ENCODE results near the gene GTF3C2. TPM values are rescaled to one million over a fixed set of nuclear protein-coding genes. Genes with fewer than 3 reads are reported as not detected.
"Not testable (repeated sequence)": the region's sequence is repeated elsewhere in the genome, so short reads cannot be mapped to it uniquely, and the experiment has no call there.

The GTF3C2 gene
- polyA plus RNA-seq, 3 donors = 64.5 to 71.2 (median 67.7) TPM

- no peak for DNase-seq (ENCODE audit: low read depth in 3 of 3, low spot score in 2 of 3)
Observed at GRCh38 chr2:27303093-27304025, 53.2 kb downstream of the GTF3C2 start.

- not testable (repeated sequence) for DNase-seq (ENCODE audit: low read depth in 3 of 3, low spot score in 2 of 3)
Observed at GRCh38 chr2:27300606-27301005, 56.0 kb downstream of the GTF3C2 start.

GRCh38 chr2:27298391-27299080 is 58.0 kb downstream of the GTF3C2 start:
- no peak for DNase-seq (ENCODE audit: low read depth in 3 of 3, low spot score in 2 of 3)

DNA sequence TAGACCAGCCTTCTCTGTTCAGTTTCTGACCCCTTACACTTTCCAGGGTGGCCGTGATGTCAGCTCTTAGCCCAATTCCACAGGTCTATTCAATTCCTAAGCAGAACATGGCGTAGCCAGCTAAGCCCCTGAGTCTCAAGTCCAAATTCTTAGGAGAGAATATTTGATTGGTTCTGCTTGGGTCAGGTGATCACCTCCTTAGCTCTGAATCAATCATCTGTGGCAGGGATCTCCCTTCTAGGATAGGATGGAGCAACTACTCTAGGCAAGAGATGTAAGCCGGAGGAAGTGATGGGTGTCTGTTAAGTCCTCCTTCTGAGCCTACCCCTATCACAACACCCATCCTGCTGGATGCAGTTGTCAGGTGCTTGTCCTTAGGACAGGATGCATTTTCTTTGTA is 59.4 kb downstream of the GTF3C2 start:
- no peak for DNase-seq (ENCODE audit: low read depth in 3 of 3, low spot score in 2 of 3)

- no peak for DNase-seq (ENCODE audit: low read depth in 3 of 3, low spot score in 2 of 3)
Observed at GRCh38 chr2:27296481-27296880, 60.1 kb downstream of the GTF3C2 start.

GRCh38 chr2:27294928-27295327 is 61.6 kb downstream of the GTF3C2 start:
- DNase-seq (ENCODE audit: low read depth in 3 of 3, low spot score in 2 of 3) = no peak

- DNase-seq (ENCODE audit: low read depth in 3 of 3, low spot score in 2 of 3) = no peak
Observed at GRCh38 chr2:27291865-27292264, 64.7 kb downstream of the GTF3C2 start.

- DNase-seq (ENCODE audit: low read depth in 3 of 3, low spot score in 2 of 3) = no peak
Observed at GRCh38 chr2:27290549-27290948, 66.0 kb downstream of the GTF3C2 start.

GRCh38 chr2:27288610-27289009 is 68.0 kb downstream of the GTF3C2 start:
- DNase-seq (ENCODE audit: low read depth in 3 of 3, low spot score in 2 of 3) = no peak

DNA sequence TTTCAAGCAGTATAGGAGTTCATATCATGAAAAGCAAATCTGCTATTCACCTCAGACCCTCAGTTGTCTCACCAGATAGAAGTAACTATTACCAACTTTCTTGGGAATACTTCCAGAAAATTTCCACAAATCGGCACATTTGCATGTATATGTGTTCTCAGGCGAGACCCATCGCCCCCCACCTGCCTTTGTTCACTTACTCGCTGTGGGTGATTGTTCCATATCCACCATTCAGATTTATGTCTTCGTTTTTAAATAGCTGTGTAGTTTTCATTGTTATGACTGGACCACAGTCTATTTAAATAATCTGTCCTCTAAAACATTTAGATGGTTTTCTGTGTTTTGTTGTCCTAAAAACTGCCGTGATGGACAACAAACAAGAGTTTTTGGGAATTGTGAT is 71.1 kb downstream of the GTF3C2 start:
- no peak for DNase-seq (ENCODE audit: low read depth in 3 of 3, low spot score in 2 of 3)

GRCh38 chr2:27284996-27285395 is 71.6 kb downstream of the GTF3C2 start:
- DNase-seq (ENCODE audit: low read depth in 3 of 3, low spot score in 2 of 3) = no peak

GRCh38 chr2:27282892-27283291 is 73.7 kb downstream of the GTF3C2 start:
- DNase-seq (ENCODE audit: low read depth in 3 of 3, low spot score in 2 of 3) = no peak

DNA sequence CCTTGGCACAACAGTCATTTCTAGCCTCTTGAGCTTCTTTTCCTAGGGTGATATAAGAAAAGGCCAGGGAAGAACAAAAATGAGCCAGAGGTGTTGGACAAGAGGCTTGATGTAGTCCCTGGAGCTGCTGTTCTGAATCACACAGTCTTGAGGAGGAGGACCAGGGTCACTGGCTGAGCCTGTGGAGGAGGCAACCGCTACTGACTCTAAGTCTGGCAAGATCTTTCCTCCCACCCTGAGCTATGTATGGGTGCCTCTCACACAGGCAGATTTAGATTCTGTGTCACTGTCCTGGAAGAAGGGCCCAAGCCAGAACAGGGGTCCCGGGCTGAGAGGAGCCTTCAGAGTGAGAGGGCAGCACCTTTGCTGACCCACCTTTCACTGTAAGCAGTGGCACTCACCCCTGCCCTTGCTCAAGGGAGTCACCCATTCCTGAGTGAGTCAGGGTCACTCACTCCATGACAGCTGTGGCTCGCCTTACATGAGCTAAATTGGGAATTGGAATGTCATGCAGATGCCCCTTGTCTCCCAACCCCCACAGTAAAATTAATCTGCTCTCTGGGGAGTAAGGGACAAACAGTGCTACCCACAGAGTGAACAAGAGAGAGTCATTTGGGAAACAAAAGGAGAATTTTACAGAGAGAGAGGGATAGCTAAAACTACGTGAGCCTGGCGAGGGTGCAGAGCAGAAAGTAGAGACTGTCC is 74.6 kb downstream of the GTF3C2 start, which contains the start of gene TRIM54:
TSS of gene TRIM54 (plus strand) at position 575 of the 705 bp plus-strand sequence. CDS start 303 bp downstream, outside the sequence.
- DNase-seq (ENCODE audit: low read depth in 3 of 3, low spot score in 2 of 3) = no peak

DNA sequence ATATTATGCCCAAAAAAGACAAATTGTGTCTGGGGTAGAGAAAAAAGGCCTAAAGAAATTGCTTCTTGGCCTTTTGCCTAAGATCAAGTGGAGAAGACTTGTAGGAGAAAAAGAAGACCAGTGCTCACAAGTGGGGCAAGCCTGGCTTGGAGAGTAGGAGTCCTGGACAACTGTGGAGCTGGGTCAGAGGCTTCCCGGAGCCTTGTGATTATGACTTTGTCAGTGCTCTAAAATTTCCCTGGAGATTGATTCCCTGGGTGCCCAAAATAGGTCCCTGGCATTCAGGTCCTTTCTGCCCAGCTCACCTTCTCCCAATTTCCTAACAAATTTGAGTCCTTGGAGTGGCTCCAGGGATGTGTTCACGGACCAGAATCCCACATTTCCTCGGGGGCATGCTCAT is 75.1 kb downstream of the GTF3C2 start:
- DNase-seq (ENCODE audit: low read depth in 3 of 3, low spot score in 2 of 3) = no peak

- DNase-seq (ENCODE audit: low read depth in 3 of 3, low spot score in 2 of 3) = no peak
Observed at GRCh38 chr2:27280826-27281225, 75.7 kb downstream of the GTF3C2 start.

GRCh38 chr2:27278010-27278409 is 78.6 kb downstream of the GTF3C2 start:
- no peak for DNase-seq (ENCODE audit: low read depth in 3 of 3, low spot score in 2 of 3)

Other genes starting within 250 kb of the GTF3C2 start
- gene CGREF1, start 237.6 kb downstream of the GTF3C2 start, polyA plus RNA-seq (ENCODE audit: insufficient read length in 3 of 3) = 1 to 10 TPM; 5.0 to 5.8 (median 5.3) TPM
- 1 to 10 TPM in 2 of 3 donors, under 1 TPM in 1; 0.88 to 1.4 (median 1.3) TPM for gene ABHD1, start 232.9 kb downstream of the GTF3C2 start, polyA plus RNA-seq (ENCODE audit: insufficient read length in 3 of 3)
- 10 to 100 TPM; 51.5 to 55.3 (median 51.7) TPM for gene PREB, start 222.1 kb downstream of the GTF3C2 start, polyA plus RNA-seq (ENCODE audit: insufficient read length in 3 of 3)
- not detected for gene PRR30, start 217.4 kb downstream of the GTF3C2 start, polyA plus RNA-seq (ENCODE audit: insufficient read length in 3 of 3)
- under 1 TPM; 0.62 to 0.93 (median 0.68) TPM for gene TCF23, start 207.8 kb downstream of the GTF3C2 start, polyA plus RNA-seq (ENCODE audit: insufficient read length in 3 of 3)
- gene ATRAID, start 144.7 kb downstream of the GTF3C2 start, polyA plus RNA-seq (ENCODE audit: insufficient read length in 3 of 3) = 100 to 1,000 TPM; 164 to 175 (median 169) TPM
- gene SLC5A6, start 144.5 kb downstream of the GTF3C2 start, polyA plus RNA-seq (ENCODE audit: insufficient read length in 3 of 3) = 10 to 100 TPM; 32.9 to 37.4 (median 36.7) TPM
- gene CAD, start 139.4 kb downstream of the GTF3C2 start, polyA plus RNA-seq (ENCODE audit: insufficient read length in 3 of 3) = 10 to 100 TPM; 40.8 to 42.0 (median 41.9) TPM
- gene SLC30A3, start 93.7 kb downstream of the GTF3C2 start, polyA plus RNA-seq (ENCODE audit: insufficient read length in 3 of 3) = 1 to 10 TPM; 4.4 to 6.0 (median 5.5) TPM
- under 1 TPM; 0.47 to 0.76 (median 0.58) TPM for gene DNAJC5G, start 81.3 kb downstream of the GTF3C2 start, polyA plus RNA-seq (ENCODE audit: insufficient read length in 3 of 3)
- gene TRIM54, start 74.3 kb downstream of the GTF3C2 start, polyA plus RNA-seq (ENCODE audit: insufficient read length in 3 of 3) = 1 to 10 TPM; 3.2 to 3.9 (median 3.6) TPM
- under 1 TPM; 0.19 to 0.59 (median 0.36) TPM for gene UCN, start 48.3 kb downstream of the GTF3C2 start, polyA plus RNA-seq (ENCODE audit: insufficient read length in 3 of 3)
- gene MPV17, start 33.7 kb downstream of the GTF3C2 start, polyA plus RNA-seq (ENCODE audit: insufficient read length in 3 of 3) = 10 to 100 TPM; 70.9 to 85.0 (median 77.1) TPM
- 10 to 100 TPM; 50.9 to 55.0 (median 51.2) TPM for gene EIF2B4, start 13.6 kb upstream of the GTF3C2 start, polyA plus RNA-seq (ENCODE audit: insufficient read length in 3 of 3)
- 100 to 1,000 TPM; 100 to 114 (median 106) TPM for gene SNX17, start 13.9 kb upstream of the GTF3C2 start, polyA plus RNA-seq (ENCODE audit: insufficient read length in 3 of 3)
- 10 to 100 TPM; 16.9 to 19.1 (median 16.9) TPM for gene ZNF513, start 24.0 kb upstream of the GTF3C2 start, polyA plus RNA-seq (ENCODE audit: insufficient read length in 3 of 3)
- 100 to 1,000 TPM in 2 of 3 donors, 10 to 100 TPM in 1; 95.5 to 109 (median 103) TPM for gene PPM1G, start 52.8 kb upstream of the GTF3C2 start, polyA plus RNA-seq (ENCODE audit: insufficient read length in 3 of 3)
- gene NRBP1, start 71.9 kb upstream of the GTF3C2 start, polyA plus RNA-seq (ENCODE audit: insufficient read length in 3 of 3) = 100 to 1,000 TPM; 126 to 135 (median 130) TPM
- 1 to 10 TPM; 5.6 to 8.1 (median 6.5) TPM for gene KRTCAP3, start 85.6 kb upstream of the GTF3C2 start, polyA plus RNA-seq (ENCODE audit: insufficient read length in 3 of 3)
- gene IFT172, start 133.0 kb upstream of the GTF3C2 start, polyA plus RNA-seq (ENCODE audit: insufficient read length in 3 of 3) = 10 to 100 TPM; 39.1 to 44.9 (median 39.8) TPM
- gene FNDC4, start 138.4 kb upstream of the GTF3C2 start, polyA plus RNA-seq (ENCODE audit: insufficient read length in 3 of 3) = 1 to 10 TPM; 7.4 to 8.2 (median 7.6) TPM
- gene GCKR, start 140.1 kb upstream of the GTF3C2 start, polyA plus RNA-seq (ENCODE audit: insufficient read length in 3 of 3) = not detected
- 10 to 100 TPM; 80.9 to 89.1 (median 83.2) TPM for gene ZNF512, start 226.3 kb upstream of the GTF3C2 start, polyA plus RNA-seq (ENCODE audit: insufficient read length in 3 of 3)